ENCODE measurements around the gene PARP11.

Gene PARP11

GRCh38 chr12:3892631-3893030 lies 19.4 kb upstream of the PARP11 start:
- no CpG with 5 or more reads among the region's 2 CpGs for WGBS, 2 donors (ENCODE audit: extremely low coverage in 2 of 2, insufficient read length in 2 of 2, insufficient replicate concordance in 1 of 2)
- H3K4me1 ChIP-seq (ENCODE audit: control insufficient read depth in 2 of 2, insufficient read depth in 1 of 2, low read depth in 1 of 2, low read length in 2 of 2), result peaks cover 3 to 17% of the 10 kb centered on the region in 2 donors
- DNase-seq (ENCODE audit: low spot score), result no peak
- no peaks in the 10 kb centered on the region for H3K27me3 ChIP-seq (ENCODE audit: control insufficient read depth in 3 of 3, insufficient read depth in 3 of 3, low read depth in 1 of 3, low read length in 3 of 3)
- no peak overlapping the region for H2BK15ac ChIP-seq (ENCODE audit: low read length)
- H3K36me3 ChIP-seq (replicated peaks in 1 of 2; ENCODE audit: control insufficient read depth in 2 of 2, insufficient read depth in 2 of 2, low read length in 2 of 2), result no peaks in the 10 kb centered on the region
- no peak overlapping the region for H3K4ac ChIP-seq (ENCODE audit: low read length)
- no peak overlapping the region for H3K27ac ChIP-seq (replicated peaks; ENCODE audit: low read length)
- no peak overlapping the region for H2AK5ac ChIP-seq (ENCODE audit: low read depth, low read length)
- no peak overlapping the region for H3K4me3 ChIP-seq (ENCODE audit: low read length in 2 of 2)
- H4K8ac ChIP-seq (ENCODE audit: low read depth, low read length), result no peak overlapping the region
- H2BK5ac ChIP-seq (ENCODE audit: low read length), result no peak overlapping the region
- no peaks in the 10 kb centered on the region for H3K79me1 ChIP-seq (ENCODE audit: low read depth, low read length)
- no peak overlapping the region for H4K91ac ChIP-seq (ENCODE audit: low read depth, low read length, poor library complexity)
- H3K9ac ChIP-seq (ENCODE audit: low read depth, low read length, poor library complexity), result no peak overlapping the region
- no peak overlapping the region for H3K4me2 ChIP-seq (ENCODE audit: insufficient read depth, low read length, poor library complexity, severe bottlenecking)
- no peaks in the 10 kb centered on the region for H3K9me3 ChIP-seq (replicated peaks in 1 of 2; ENCODE audit: control insufficient read depth in 2 of 2, insufficient read depth in 1 of 2, low read depth in 1 of 2, low read length in 2 of 2)
- H2AFZ ChIP-seq (ENCODE audit: low read length), result no peak overlapping the region
- no peak overlapping the region for H3K23ac ChIP-seq (ENCODE audit: low read depth, low read length, poor library complexity)
- no peak overlapping the region for H3K14ac ChIP-seq (ENCODE audit: low read length)
- H2BK120ac ChIP-seq (ENCODE audit: low read depth, low read length), result no peak overlapping the region
- H2BK12ac ChIP-seq (ENCODE audit: low read length), result no peak overlapping the region
- H3K18ac ChIP-seq (ENCODE audit: low read length), result no peak overlapping the region

- WGBS, 2 donors (ENCODE audit: extremely low coverage in 2 of 2, insufficient read length in 2 of 2, insufficient replicate concordance in 1 of 2), result no CpG with 5 or more reads among the region's 10 CpGs
- Histone ChIP-seq H2BK15ac (ENCODE audit: low read length) (no peak overlapping the region), H3K9ac (ENCODE audit: low read depth, low read length, poor library complexity) (no peak overlapping the region), H3K4me3 (ENCODE audit: low read length in 2 of 2) (no peak overlapping the region), H3K4ac (ENCODE audit: low read length) (no peak overlapping the region), H3K4me1 (ENCODE audit: control insufficient read depth in 2 of 2, insufficient read depth in 1 of 2, low read depth in 1 of 2, low read length in 2 of 2) (peaks cover 0 to 6% of the 10 kb centered on the region in 2 donors), H3K9me3 (replicated peaks in 1 of 2; ENCODE audit: control insufficient read depth in 2 of 2, insufficient read depth in 1 of 2, low read depth in 1 of 2, low read length in 2 of 2) (no peaks in the 10 kb centered on the region), H3K79me1 (ENCODE audit: low read depth, low read length) (no peaks in the 10 kb centered on the region), H3K23ac (ENCODE audit: low read depth, low read length, poor library complexity) (no peak overlapping the region), H2AK5ac (ENCODE audit: low read depth, low read length) (peak overlapping the region; percentile 48), H3K14ac (ENCODE audit: low read length) (no peak overlapping the region), H3K18ac (ENCODE audit: low read length) (peak overlapping the region; percentile 1), H2BK120ac (ENCODE audit: low read depth, low read length) (no peak overlapping the region), H2BK5ac (ENCODE audit: low read length) (no peak overlapping the region), H4K91ac (ENCODE audit: low read depth, low read length, poor library complexity) (no peak overlapping the region), H2BK12ac (ENCODE audit: low read length) (no peak overlapping the region), H3K36me3 (replicated peaks in 1 of 2; ENCODE audit: control insufficient read depth in 2 of 2, insufficient read depth in 2 of 2, low read length in 2 of 2) (no peaks in the 10 kb centered on the region), H3K27me3 (ENCODE audit: control insufficient read depth in 3 of 3, insufficient read depth in 3 of 3, low read depth in 1 of 3, low read length in 3 of 3) (no peaks in the 10 kb centered on the region), H3K4me2 (ENCODE audit: insufficient read depth, low read length, poor library complexity, severe bottlenecking) (no peak overlapping the region), H3K27ac (replicated peaks; ENCODE audit: low read length) (no peak overlapping the region), H2AFZ (ENCODE audit: low read length) (no peak overlapping the region), H4K8ac (ENCODE audit: low read depth, low read length) (no peak overlapping the region)
- no peak for DNase-seq (ENCODE audit: low spot score)
Measured at GRCh38 chr12:3891201-3891600, 18.0 kb upstream of the PARP11 start.

GRCh38 chr12:3888659-3889058 lies 15.5 kb upstream of the PARP11 start:
- Histone ChIP-seq H3K36me3 (replicated peaks in 1 of 2; ENCODE audit: control insufficient read depth in 2 of 2, insufficient read depth in 2 of 2, low read length in 2 of 2) (no peaks in the 10 kb centered on the region), H3K4me1 (ENCODE audit: control insufficient read depth in 2 of 2, insufficient read depth in 1 of 2, low read depth in 1 of 2, low read length in 2 of 2) (peaks cover 0 to 14% of the 10 kb centered on the region in 2 donors), H3K27me3 (ENCODE audit: control insufficient read depth in 3 of 3, insufficient read depth in 3 of 3, low read depth in 1 of 3, low read length in 3 of 3) (no peaks in the 10 kb centered on the region), H2AFZ (ENCODE audit: low read length) (no peak overlapping the region), H3K18ac (ENCODE audit: low read length) (no peak overlapping the region), H3K4me2 (ENCODE audit: insufficient read depth, low read length, poor library complexity, severe bottlenecking) (no peak overlapping the region), H2AK5ac (ENCODE audit: low read depth, low read length) (no peak overlapping the region), H3K9me3 (replicated peaks in 1 of 2; ENCODE audit: control insufficient read depth in 2 of 2, insufficient read depth in 1 of 2, low read depth in 1 of 2, low read length in 2 of 2) (no peaks in the 10 kb centered on the region), H2BK15ac (ENCODE audit: low read length) (no peak overlapping the region), H3K14ac (ENCODE audit: low read length) (no peak overlapping the region), H3K27ac (replicated peaks; ENCODE audit: low read length) (no peak overlapping the region), H2BK5ac (ENCODE audit: low read length) (no peak overlapping the region), H4K8ac (ENCODE audit: low read depth, low read length) (no peak overlapping the region), H3K4me3 (ENCODE audit: low read length in 2 of 2) (no peak overlapping the region), H3K79me1 (ENCODE audit: low read depth, low read length) (no peaks in the 10 kb centered on the region), H3K23ac (ENCODE audit: low read depth, low read length, poor library complexity) (no peak overlapping the region), H4K91ac (ENCODE audit: low read depth, low read length, poor library complexity) (no peak overlapping the region), H2BK120ac (ENCODE audit: low read depth, low read length) (no peak overlapping the region), H3K9ac (ENCODE audit: low read depth, low read length, poor library complexity) (no peak overlapping the region), H3K4ac (ENCODE audit: low read length) (no peak overlapping the region), H2BK12ac (ENCODE audit: low read length) (no peak overlapping the region)
- DNase-seq (ENCODE audit: low spot score), result no peak
- no CpG with 5 or more reads among the region's 7 CpGs for WGBS, 2 donors (ENCODE audit: extremely low coverage in 2 of 2, insufficient read length in 2 of 2, insufficient replicate concordance in 1 of 2)

- peak; percentile 61 for DNase-seq (ENCODE audit: low spot score)
- H3K4me3 ChIP-seq (ENCODE audit: low read length in 2 of 2), result no peak overlapping the region
- WGBS, 2 donors (ENCODE audit: extremely low coverage in 2 of 2, insufficient read length in 2 of 2, insufficient replicate concordance in 1 of 2), result no CpG with 5 or more reads among the region's 8 CpGs
- H3K4me1 ChIP-seq (ENCODE audit: control insufficient read depth in 2 of 2, insufficient read depth in 1 of 2, low read depth in 1 of 2, low read length in 2 of 2), result peaks cover 14 to 40% of the 10 kb centered on the region in 2 donors
- no peak overlapping the region for H2BK5ac ChIP-seq (ENCODE audit: low read length)
- H3K36me3 ChIP-seq (replicated peaks in 1 of 2; ENCODE audit: control insufficient read depth in 2 of 2, insufficient read depth in 2 of 2, low read length in 2 of 2), result no peaks in the 10 kb centered on the region
- peak overlapping the region; percentile 43 for H2AFZ ChIP-seq (ENCODE audit: low read length)
- H2AK5ac ChIP-seq (ENCODE audit: low read depth, low read length), result no peak overlapping the region
- H2BK12ac ChIP-seq (ENCODE audit: low read length), result no peak overlapping the region
- H3K14ac ChIP-seq (ENCODE audit: low read length), result no peak overlapping the region
- no peak overlapping the region for H3K9ac ChIP-seq (ENCODE audit: low read depth, low read length, poor library complexity)
- no peak overlapping the region for H3K18ac ChIP-seq (ENCODE audit: low read length)
- H2BK15ac ChIP-seq (ENCODE audit: low read length), result no peak overlapping the region
- no peak overlapping the region for H3K27ac ChIP-seq (replicated peaks; ENCODE audit: low read length)
- H3K9me3 ChIP-seq (replicated peaks in 1 of 2; ENCODE audit: control insufficient read depth in 2 of 2, insufficient read depth in 1 of 2, low read depth in 1 of 2, low read length in 2 of 2), result no peaks in the 10 kb centered on the region
- no peak overlapping the region for H3K23ac ChIP-seq (ENCODE audit: low read depth, low read length, poor library complexity)
- no peak overlapping the region for H4K8ac ChIP-seq (ENCODE audit: low read depth, low read length)
- no peak overlapping the region for H4K91ac ChIP-seq (ENCODE audit: low read depth, low read length, poor library complexity)
- H2BK120ac ChIP-seq (ENCODE audit: low read depth, low read length), result no peak overlapping the region
- no peaks in the 10 kb centered on the region for H3K79me1 ChIP-seq (ENCODE audit: low read depth, low read length)
- H3K4ac ChIP-seq (ENCODE audit: low read length), result no peak overlapping the region
- H3K27me3 ChIP-seq (ENCODE audit: control insufficient read depth in 3 of 3, insufficient read depth in 3 of 3, low read depth in 1 of 3, low read length in 3 of 3), result no peaks in the 10 kb centered on the region
- H3K4me2 ChIP-seq (ENCODE audit: insufficient read depth, low read length, poor library complexity, severe bottlenecking), result no peak overlapping the region
Measured at GRCh38 chr12:3885277-3886094, 12.3 kb upstream of the PARP11 start.

All from neuronal stem cell (in vitro differentiated cells).